Osteoblast (primary cell): ENCODE results near the gene SERTAD2. TPM values are rescaled to one million over a fixed set of nuclear protein-coding genes. Genes with fewer than 3 reads are reported as not detected.

Experiments used
- DNase-seq: peaks from one replicate; pipeline ENCODE4 v3.0.0; 2011; ENCODE audit warnings: low spot score, mixed read lengths; ENCODE audit not compliant: insufficient read length; ENCODE audit errors: missing footprints
- H2AFZ ChIP-seq: 2 replicates; pipeline ENCODE4 v1.6.0; 2011; ENCODE audit warnings: mild to moderate bottlenecking, low read length
- H3K27ac ChIP-seq: 2 replicates; pipeline ENCODE4 v1.5.1; 2011; ENCODE audit warnings: mild to moderate bottlenecking, low read depth, low read length, moderate library complexity
- H3K27me3 ChIP-seq: 2 replicates; pipeline ENCODE4 v1.6.0; 2012; ENCODE audit warnings: mild to moderate bottlenecking, control low read depth, inconsistent platforms, low read length, moderate library complexity; ENCODE audit not compliant: insufficient read depth
- H3K36me3 ChIP-seq: 2 replicates; pipeline ENCODE4 v1.5.1; 2011; ENCODE audit warnings: mild to moderate bottlenecking, low read length, control low read depth, moderate library complexity; ENCODE audit not compliant: insufficient read depth
- H3K4me1 ChIP-seq: 2 replicates; pipeline ENCODE4 v1.5.1; 2011; ENCODE audit warnings: mild to moderate bottlenecking, low read length, control low read depth, moderate library complexity; ENCODE audit not compliant: insufficient read depth
- H3K4me2 ChIP-seq: 2 replicates; pipeline ENCODE4 v1.6.0; 2011; ENCODE audit warnings: mild to moderate bottlenecking, low read length; ENCODE audit not compliant: insufficient read depth
- H3K4me3 ChIP-seq: fragments of 200-600 bp; sonication (generic); 3 replicates; pipeline ENCODE4 v1.5.1; 2012; ENCODE audit warnings: mild to moderate bottlenecking, low read length, inconsistent platforms; ENCODE audit not compliant: insufficient read depth
- H3K79me2 ChIP-seq: 2 replicates; pipeline ENCODE4 v1.6.0; 2012; ENCODE audit warnings: mild to moderate bottlenecking, low read length, control low read depth, inconsistent platforms; ENCODE audit not compliant: insufficient read depth
- H3K9me3 ChIP-seq: 2 replicates; pipeline ENCODE4 v1.5.1; 2011; ENCODE audit warnings: low read depth, low read length, control low read depth
- H4K20me1 ChIP-seq: 2 replicates; pipeline ENCODE4 v1.6.0; 2012; ENCODE audit warnings: mild to moderate bottlenecking, low read length, control low read depth; ENCODE audit not compliant: insufficient read depth
- total RNA-seq: library from RNA; depleted of rRNA; stranded (reverse); fragments of >200 nt; gene quantifications from 2 replicates; pipeline ENCODE4 v1.2.3, GENCODE V29; 2012
- TF ChIP-seq, protein P1 (sequence below): IDR thresholded peaks from 2 replicates; pipeline ENCODE4 v1.5.1; 2011; ENCODE audit warnings: mild to moderate bottlenecking, low read depth, low read length, moderate library complexity; ENCODE audit errors: extremely low read depth

SERTAD2 gene
- total RNA-seq, 1 donor = 24.6 TPM

DNA sequence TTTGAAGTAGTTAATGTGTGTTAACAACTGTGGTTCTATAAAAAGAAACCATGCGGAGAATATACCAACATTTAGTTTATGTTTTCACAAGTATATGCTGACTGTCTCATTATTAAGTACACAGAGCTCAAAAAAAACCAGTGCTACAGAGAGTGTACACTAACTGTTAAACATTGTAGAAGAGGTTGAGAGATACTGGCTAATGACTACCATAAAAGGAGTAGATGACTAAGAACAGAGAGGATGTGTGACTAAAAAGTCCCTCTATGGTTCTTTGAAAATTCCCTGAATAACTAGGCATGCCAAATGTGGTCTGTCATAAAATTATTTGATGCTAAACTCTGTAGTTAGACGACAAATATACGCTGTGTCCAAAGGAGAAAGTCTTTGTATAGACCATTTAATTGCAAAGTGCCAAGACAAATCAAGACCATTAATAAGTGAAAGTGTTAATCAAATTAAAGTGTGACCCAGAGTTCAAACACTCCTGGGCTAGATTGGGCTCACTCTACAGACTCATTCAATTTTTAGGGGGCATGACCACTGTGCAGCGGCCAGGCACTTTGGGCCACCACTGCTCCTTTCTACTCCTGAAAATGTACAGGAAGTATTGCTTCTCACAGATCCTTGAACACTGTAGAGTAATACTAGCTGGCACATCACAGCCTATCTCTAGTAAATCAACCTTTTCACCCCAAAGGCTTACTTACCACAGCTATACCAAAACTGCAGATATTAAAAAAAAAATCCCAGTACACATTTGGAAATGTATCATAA, 45.1 kb upstream of the SERTAD2 start:
- Histone ChIP-seq H3K4me2 (peak overlapping the region; percentile 57), H3K27ac (peak overlapping the region; percentile 85), H4K20me1 (no peaks in the 10 kb centered on the region), H3K27me3 (no peaks in the 10 kb centered on the region), H2AFZ (no peak overlapping the region), H3K9me3 (no peaks in the 10 kb centered on the region), H3K4me3 (peak overlapping the region; percentile 10), H3K79me2 (peaks cover 78% of the 10 kb centered on the region), H3K4me1 (peaks cover 52% of the 10 kb centered on the region), H3K36me3 (no peaks in the 10 kb centered on the region)
- peak; percentile 90 for DNase-seq
- TF ChIP-seq, protein P1, sequence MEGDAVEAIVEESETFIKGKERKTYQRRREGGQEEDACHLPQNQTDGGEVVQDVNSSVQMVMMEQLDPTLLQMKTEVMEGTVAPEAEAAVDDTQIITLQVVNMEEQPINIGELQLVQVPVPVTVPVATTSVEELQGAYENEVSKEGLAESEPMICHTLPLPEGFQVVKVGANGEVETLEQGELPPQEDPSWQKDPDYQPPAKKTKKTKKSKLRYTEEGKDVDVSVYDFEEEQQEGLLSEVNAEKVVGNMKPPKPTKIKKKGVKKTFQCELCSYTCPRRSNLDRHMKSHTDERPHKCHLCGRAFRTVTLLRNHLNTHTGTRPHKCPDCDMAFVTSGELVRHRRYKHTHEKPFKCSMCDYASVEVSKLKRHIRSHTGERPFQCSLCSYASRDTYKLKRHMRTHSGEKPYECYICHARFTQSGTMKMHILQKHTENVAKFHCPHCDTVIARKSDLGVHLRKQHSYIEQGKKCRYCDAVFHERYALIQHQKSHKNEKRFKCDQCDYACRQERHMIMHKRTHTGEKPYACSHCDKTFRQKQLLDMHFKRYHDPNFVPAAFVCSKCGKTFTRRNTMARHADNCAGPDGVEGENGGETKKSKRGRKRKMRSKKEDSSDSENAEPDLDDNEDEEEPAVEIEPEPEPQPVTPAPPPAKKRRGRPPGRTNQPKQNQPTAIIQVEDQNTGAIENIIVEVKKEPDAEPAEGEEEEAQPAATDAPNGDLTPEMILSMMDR = no peak

DNA sequence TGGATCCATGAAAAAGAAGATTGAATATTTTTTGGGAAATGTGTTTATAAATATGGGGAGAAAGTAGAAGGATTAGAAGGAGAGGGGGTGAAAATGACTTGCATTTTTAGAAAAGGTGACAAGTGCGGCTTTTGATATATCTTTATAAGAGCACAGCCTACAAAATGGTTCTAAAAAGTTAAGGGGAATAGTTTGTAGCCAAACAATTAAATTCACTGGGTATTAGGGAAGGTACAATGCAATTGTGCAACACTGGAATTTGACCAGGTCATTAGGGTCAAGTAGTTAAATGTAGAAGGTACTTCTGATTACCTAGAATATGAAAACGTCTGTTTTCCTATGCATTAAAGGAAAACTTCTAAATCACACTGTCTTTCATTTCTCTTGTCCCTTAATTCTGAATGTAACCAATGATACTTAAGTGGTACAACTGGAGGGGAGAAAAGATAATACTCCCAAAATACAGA, 44.5 kb upstream of the SERTAD2 start:
- Histone ChIP-seq H3K79me2 (peaks cover 72% of the 10 kb centered on the region), H3K27ac (peak overlapping the region; percentile 85), H3K36me3 (no peaks in the 10 kb centered on the region), H4K20me1 (no peaks in the 10 kb centered on the region), H2AFZ (no peak overlapping the region), H3K4me2 (peak overlapping the region; percentile 57), H3K9me3 (no peaks in the 10 kb centered on the region), H3K27me3 (no peaks in the 10 kb centered on the region), H3K4me1 (peaks cover 52% of the 10 kb centered on the region), H3K4me3 (no peak overlapping the region)
- no peak for DNase-seq
- TF ChIP-seq, protein P1 = no peak

DNA sequence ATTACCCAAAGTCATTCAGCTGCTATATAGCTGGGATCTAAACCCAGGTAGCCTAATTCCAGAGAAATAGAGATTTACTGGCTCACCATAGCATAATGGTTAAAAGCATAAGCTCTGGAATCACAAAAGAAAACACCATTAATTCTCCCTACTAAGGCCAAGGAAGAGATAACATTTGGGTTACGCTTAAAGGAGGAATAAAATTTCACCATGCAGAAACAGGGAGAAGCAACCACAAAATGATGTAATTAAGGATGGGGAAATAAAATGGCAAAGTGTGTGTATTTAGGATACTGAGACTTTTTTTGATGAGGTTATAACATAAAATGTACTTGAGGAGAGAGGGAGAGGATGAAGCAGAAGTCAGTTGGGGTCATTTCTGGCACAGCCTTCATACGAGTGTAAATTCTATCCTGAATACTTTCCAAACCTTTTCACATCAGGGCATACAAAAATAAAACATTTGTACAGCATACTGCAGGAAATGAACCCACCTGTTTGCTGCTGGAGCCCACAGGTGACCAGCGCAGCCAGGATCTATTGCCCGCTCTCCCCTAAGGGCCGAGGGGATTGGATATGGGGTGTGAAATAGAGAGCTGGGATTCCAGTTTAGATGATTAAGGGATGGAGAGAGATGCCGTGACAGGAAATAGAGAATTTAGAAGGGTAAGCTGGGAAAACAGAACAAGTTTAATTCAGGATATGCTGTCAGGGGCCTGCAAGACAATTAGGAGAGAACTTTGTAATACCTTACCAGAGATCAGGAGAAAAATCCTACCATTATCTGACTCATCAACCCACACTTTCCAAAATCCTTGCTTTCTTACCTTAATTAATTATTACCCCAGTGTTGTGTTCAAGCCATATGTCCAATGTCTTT, 43.8 kb upstream of the SERTAD2 start:
- Histone ChIP-seq H3K27ac (peak overlapping the region; percentile 85), H2AFZ (no peak overlapping the region), H3K4me2 (peak overlapping the region; percentile 57), H3K9me3 (no peaks in the 10 kb centered on the region), H4K20me1 (no peaks in the 10 kb centered on the region), H3K27me3 (no peaks in the 10 kb centered on the region), H3K79me2 (peaks cover 66% of the 10 kb centered on the region), H3K36me3 (no peaks in the 10 kb centered on the region), H3K4me1 (peaks cover 52% of the 10 kb centered on the region), H3K4me3 (no peak overlapping the region)
- TF ChIP-seq, protein P1 = no peak
- DNase-seq = no peak

DNA sequence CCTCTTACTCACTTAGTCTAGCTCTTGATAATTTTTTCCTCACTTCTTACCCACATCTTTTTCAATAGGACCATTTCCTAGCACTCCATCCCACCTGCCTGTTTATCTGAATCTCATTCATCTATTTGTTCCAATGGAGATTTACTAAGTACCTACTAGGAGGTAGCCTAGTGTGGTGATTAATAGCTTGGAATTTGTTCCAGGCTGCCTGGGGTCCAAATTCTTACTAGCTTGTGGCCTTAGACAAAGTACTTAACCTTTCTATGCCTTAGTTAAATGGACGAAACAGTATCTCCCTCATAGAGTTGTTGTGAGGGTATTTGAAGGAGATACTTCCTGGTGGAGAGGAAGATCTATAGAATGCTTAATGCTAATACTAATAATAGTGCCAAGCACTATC, 42.9 kb upstream of the SERTAD2 start:
- DNase-seq = no peak
- H2AFZ ChIP-seq = no peak overlapping the region
- peaks cover 3% of the 10 kb centered on the region for H3K9me3 ChIP-seq
- H3K27ac ChIP-seq = peak overlapping the region; percentile 85
- no peaks in the 10 kb centered on the region for H3K36me3 ChIP-seq
- H3K79me2 ChIP-seq = peaks cover 59% of the 10 kb centered on the region
- H3K4me1 ChIP-seq = peaks cover 52% of the 10 kb centered on the region
- H4K20me1 ChIP-seq = no peaks in the 10 kb centered on the region
- H3K4me3 ChIP-seq = no peak overlapping the region
- TF ChIP-seq, protein P1 = no peak
- peak overlapping the region; percentile 57 for H3K4me2 ChIP-seq
- H3K27me3 ChIP-seq = no peaks in the 10 kb centered on the region
